ENCODE results near the gene UMOD.

DNA sequence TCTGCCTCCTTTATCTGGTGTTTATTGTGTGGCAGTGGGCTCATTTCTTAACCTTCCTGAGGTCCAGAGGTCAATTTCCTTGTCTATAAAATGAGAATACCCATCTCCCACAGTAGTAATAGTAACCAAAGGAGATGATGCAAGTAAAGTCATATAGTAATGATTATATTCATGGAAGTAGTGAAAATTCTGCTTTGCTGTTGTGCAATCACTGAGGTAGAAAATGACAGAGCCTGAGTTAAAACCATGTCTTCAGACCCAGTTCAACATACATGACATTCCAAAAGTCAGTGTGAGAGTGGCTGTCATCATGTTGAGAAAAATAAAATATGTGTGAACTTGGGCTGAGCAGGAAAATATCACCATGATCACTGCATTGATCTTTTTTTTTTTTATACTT lies 864 bp upstream of the UMOD start:
- TF ChIP-seq, protein P1, sequence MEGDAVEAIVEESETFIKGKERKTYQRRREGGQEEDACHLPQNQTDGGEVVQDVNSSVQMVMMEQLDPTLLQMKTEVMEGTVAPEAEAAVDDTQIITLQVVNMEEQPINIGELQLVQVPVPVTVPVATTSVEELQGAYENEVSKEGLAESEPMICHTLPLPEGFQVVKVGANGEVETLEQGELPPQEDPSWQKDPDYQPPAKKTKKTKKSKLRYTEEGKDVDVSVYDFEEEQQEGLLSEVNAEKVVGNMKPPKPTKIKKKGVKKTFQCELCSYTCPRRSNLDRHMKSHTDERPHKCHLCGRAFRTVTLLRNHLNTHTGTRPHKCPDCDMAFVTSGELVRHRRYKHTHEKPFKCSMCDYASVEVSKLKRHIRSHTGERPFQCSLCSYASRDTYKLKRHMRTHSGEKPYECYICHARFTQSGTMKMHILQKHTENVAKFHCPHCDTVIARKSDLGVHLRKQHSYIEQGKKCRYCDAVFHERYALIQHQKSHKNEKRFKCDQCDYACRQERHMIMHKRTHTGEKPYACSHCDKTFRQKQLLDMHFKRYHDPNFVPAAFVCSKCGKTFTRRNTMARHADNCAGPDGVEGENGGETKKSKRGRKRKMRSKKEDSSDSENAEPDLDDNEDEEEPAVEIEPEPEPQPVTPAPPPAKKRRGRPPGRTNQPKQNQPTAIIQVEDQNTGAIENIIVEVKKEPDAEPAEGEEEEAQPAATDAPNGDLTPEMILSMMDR (IDR thresholded peaks at IDR 0.05), result no peak
- TF ChIP-seq POLR2A (IDR thresholded peaks at IDR 0.05), result no peak
